A673 (cell line): ENCODE results near the gene IFT27.

ENCODE experiments used
- EZH2 ChIP-seq: fragments of 200-600 bp; sonication (generic); IDR thresholded peaks from 2 replicates; pipeline ENCODE4 v1.6.1; 2017; ENCODE audit warnings: borderline replicate concordance, low read depth, mild to moderate bottlenecking, mixed read lengths, antibody characterized with exemption, low read length; ENCODE audit not compliant: poor library complexity, severe bottlenecking
- TF ChIP-seq, protein P1 (sequence below): fragments of 300-800, 200-600 bp; sonication (generic); conservative IDR thresholded peaks from 2 replicates; pipeline ENCODE4 v1.5.1; 2017; ENCODE audit warnings: low read depth, mild to moderate bottlenecking, antibody characterized with exemption, low read length, moderate library complexity, mixed read lengths

GRCh38 chr22:36726007-36726380 is 49.9 kb downstream of the IFT27 start:
- no peak for TF ChIP-seq EZH2
- TF ChIP-seq, protein P1, sequence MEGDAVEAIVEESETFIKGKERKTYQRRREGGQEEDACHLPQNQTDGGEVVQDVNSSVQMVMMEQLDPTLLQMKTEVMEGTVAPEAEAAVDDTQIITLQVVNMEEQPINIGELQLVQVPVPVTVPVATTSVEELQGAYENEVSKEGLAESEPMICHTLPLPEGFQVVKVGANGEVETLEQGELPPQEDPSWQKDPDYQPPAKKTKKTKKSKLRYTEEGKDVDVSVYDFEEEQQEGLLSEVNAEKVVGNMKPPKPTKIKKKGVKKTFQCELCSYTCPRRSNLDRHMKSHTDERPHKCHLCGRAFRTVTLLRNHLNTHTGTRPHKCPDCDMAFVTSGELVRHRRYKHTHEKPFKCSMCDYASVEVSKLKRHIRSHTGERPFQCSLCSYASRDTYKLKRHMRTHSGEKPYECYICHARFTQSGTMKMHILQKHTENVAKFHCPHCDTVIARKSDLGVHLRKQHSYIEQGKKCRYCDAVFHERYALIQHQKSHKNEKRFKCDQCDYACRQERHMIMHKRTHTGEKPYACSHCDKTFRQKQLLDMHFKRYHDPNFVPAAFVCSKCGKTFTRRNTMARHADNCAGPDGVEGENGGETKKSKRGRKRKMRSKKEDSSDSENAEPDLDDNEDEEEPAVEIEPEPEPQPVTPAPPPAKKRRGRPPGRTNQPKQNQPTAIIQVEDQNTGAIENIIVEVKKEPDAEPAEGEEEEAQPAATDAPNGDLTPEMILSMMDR: no peak
